Endothelial cell of umbilical vein (primary cell): Measurements from ENCODE around the gene NRXN3. TPM values are rescaled to one million over a fixed set of nuclear protein-coding genes. Genes with fewer than 3 reads are reported as not detected.

Experiments used
- BruUV-seq: library from RNA; stranded (reverse); fragments of 400-500 nt; replicated peaks from 2 replicates; lab custom pipeline; 2021; lab: Mats Ljungman, UMichigan
- CTCF ChIA-PET: fragments of 300-600, 350-600 bp; sonication (Branson Sonifier 250); formaldehyde crosslinking; loops from one replicate; lab custom pipeline; 2021; ENCODE audit warnings: antibody characterized with exemption, inconsistent platforms; lab: Charles Lee
- POLR2A ChIA-PET: fragments of 300-600, 350-600 bp; sonication (Branson Sonifier 250); formaldehyde crosslinking; loops from one replicate; lab custom pipeline; 2021; ENCODE audit warnings: antibody characterized with exemption, inconsistent platforms; lab: Charles Lee
- DNase-seq: peaks from one replicate; pipeline ENCODE4 v3.0.0-alpha.2; 2011; ENCODE audit warnings: low read depth, low spot score
- FAIRE-seq: peaks from 2 replicates; lab custom pipeline; 2011; peaks lifted over from hg19 to GRCh38; lab: Jason Lieb, UNC
- H2AFZ ChIP-seq: 2 replicates; pipeline ENCODE4 v1.6.0; 2012; ENCODE audit warnings: low read depth, low read length, control low read depth, inconsistent platforms
- H3K27ac ChIP-seq: 2 replicates; pipeline ENCODE4 v1.5.1; 2011; ENCODE audit warnings: low read depth, mild to moderate bottlenecking, control low read depth, low read length, moderate library complexity; ENCODE audit not compliant: insufficient read depth
- H3K27me3 ChIP-seq, 2 experiments: 2 replicates each; pipeline versions ENCODE4 v1.6.0 to v1.6.1; 2011; ENCODE audit warnings: low read length in 2 of 2, mixed read lengths in 1 of 2; ENCODE audit not compliant: control insufficient read depth in 2 of 2, insufficient read depth in 2 of 2
- H3K36me3 ChIP-seq, 2 experiments: 2 replicates in 1 of 2; 3 replicates in 1 of 2; pipeline ENCODE4 v1.5.1; 2011; ENCODE audit warnings: low read length in 2 of 2, mild to moderate bottlenecking in 1 of 2, moderate library complexity in 1 of 2; ENCODE audit not compliant: control insufficient read depth in 2 of 2, insufficient read depth in 2 of 2; ENCODE audit errors: extremely low read depth in 1 of 2
- H3K4me1 ChIP-seq: 3 replicates; pipeline ENCODE4 v1.5.1; 2011; ENCODE audit warnings: mild to moderate bottlenecking, low read length; ENCODE audit not compliant: control insufficient read depth, insufficient read depth; ENCODE audit errors: extremely low read depth
- H3K4me2 ChIP-seq: 2 replicates; pipeline ENCODE4 v1.6.1; 2011; ENCODE audit warnings: low read length, control low read depth, mixed read lengths; ENCODE audit not compliant: insufficient read depth
- H3K4me3 ChIP-seq, 3 experiments: fragments of 200-600 bp in 1 of 3; sonication (generic), shearing (Covaris generic) in 1 of 3; replicated peaks in 1 of 3; 2 replicates each; pipeline ENCODE4 v1.5.1; 2011 to 2016; ENCODE audit warnings: control low read depth in 3 of 3, low read length in 3 of 3, mild to moderate bottlenecking in 2 of 3, inconsistent platforms in 1 of 3, low read depth in 1 of 3, moderate library complexity in 1 of 3; ENCODE audit not compliant: insufficient read depth in 1 of 3
- H3K79me2 ChIP-seq: 2 replicates; pipeline ENCODE4 v1.6.0; 2012; ENCODE audit warnings: low read length, inconsistent platforms; ENCODE audit not compliant: control insufficient read depth, insufficient read depth
- H3K9ac ChIP-seq: replicated peaks from 2 replicates; pipeline ENCODE3; 2011; ENCODE audit warnings: low read length, control low read depth; ENCODE audit not compliant: insufficient read depth; ENCODE audit errors: extremely low read depth
- H3K9me1 ChIP-seq: replicated peaks from 3 replicates; pipeline ENCODE4 v1.6.0; 2011; ENCODE audit warnings: mild to moderate bottlenecking, low read length; ENCODE audit not compliant: control insufficient read depth, insufficient read depth; ENCODE audit errors: extremely low read depth
- H3K9me3 ChIP-seq: replicated peaks from 2 replicates; pipeline ENCODE4 v1.5.1; 2012; ENCODE audit warnings: low read length, inconsistent platforms; ENCODE audit not compliant: control insufficient read depth, insufficient read depth
- H4K20me1 ChIP-seq: replicated peaks from 2 replicates; pipeline ENCODE3; 2011; ENCODE audit warnings: mild to moderate bottlenecking, low read length; ENCODE audit not compliant: control insufficient read depth, insufficient read depth; ENCODE audit errors: extremely low read depth
- EZH2 ChIP-seq: IDR thresholded peaks from 2 replicates; pipeline ENCODE4 v1.6.1; 2012; ENCODE audit warnings: borderline replicate concordance, low read depth, mild to moderate bottlenecking, moderate library complexity, low read length, inconsistent platforms; ENCODE audit not compliant: severe bottlenecking
- FOS ChIP-seq: IDR thresholded peaks from 2 replicates; pipeline ENCODE4 v1.6.1; 2011; ENCODE audit warnings: mild to moderate bottlenecking, low read length, moderate library complexity, borderline replicate concordance; ENCODE audit not compliant: insufficient read depth
- GATA2 ChIP-seq: IDR thresholded peaks from 2 replicates; pipeline ENCODE4 v1.7.0; 2011; ENCODE audit warnings: low read depth, mild to moderate bottlenecking, moderate library complexity, mixed read lengths, low read length; ENCODE audit not compliant: insufficient read length, insufficient read depth
- JUN ChIP-seq: IDR thresholded peaks from 2 replicates; pipeline ENCODE4 v1.6.1; 2011; ENCODE audit warnings: borderline replicate concordance, low read depth; ENCODE audit not compliant: insufficient read length, insufficient read depth
- MYC ChIP-seq: IDR thresholded peaks from one replicate; pipeline ENCODE4 v1.6.1; 2011; ENCODE audit warnings: mild to moderate bottlenecking, low read depth, low read length
- POLR2A ChIP-seq: IDR thresholded peaks from 2 replicates; pipeline ENCODE4 v1.6.1; 2012; ENCODE audit warnings: low read depth, mild to moderate bottlenecking, control low read depth, low read length
- POLR2AphosphoS5 ChIP-seq: IDR thresholded peaks from 2 replicates; pipeline ENCODE4 v1.6.1; 2012; ENCODE audit warnings: low read depth, mild to moderate bottlenecking, control low read depth, low read length, moderate library complexity; ENCODE audit not compliant: insufficient read depth
- dilution Hi-C: fragments of 300-500 bp; cut with MboI; formaldehyde crosslinking; loops from one replicate; pipeline ENCODE4 v1.15.0; 2019; ENCODE audit warnings: low sequenced_read_pairs; ENCODE audit not compliant: extremely low pct_ligation_motif_present
- intact Hi-C: fragments of 100-400 bp; cut with micrococcal nuclease; formaldehyde crosslinking; loops from one replicate; pipeline ENCODE4 v1.10.0; 2022
- polyA plus RNA-seq, 4 experiments: library from polyadenylated mRNA; depleted of rRNA in 3 of 4; stranded (reverse) in 3 of 4; unstranded in 1 of 4; fragments of >200 nt; gene quantifications; 2 replicates each; pipeline versions ENCODE4 v1.2.1 to v1.2.3, GENCODE V29; 2011 to 2012; ENCODE audit warnings: missing spikeins in 1 of 4
- total RNA-seq: library from RNA; stranded (reverse); gene quantifications from 2 replicates; pipeline ENCODE4 v1.2.3, GENCODE V29; 2021
- TF ChIP-seq, protein P1 (sequence below): IDR thresholded peaks from 2 replicates; pipeline ENCODE4 v1.6.1; 2011; ENCODE audit not compliant: insufficient read depth, insufficient read length
- TF ChIP-seq, protein P2 (sequence below), 2 donors: IDR thresholded peaks; 1 replicate in 1 of 2; 2 replicates in 1 of 2; pipeline ENCODE4 v1.5.1; 2011; ENCODE audit warnings: low read length in 2 of 2, mild to moderate bottlenecking in 2 of 2, moderate library complexity in 2 of 2, control low read depth in 1 of 2, inconsistent platforms in 1 of 2, low read depth in 1 of 2; ENCODE audit not compliant: insufficient read depth in 1 of 2; ENCODE audit errors: extremely low read depth in 1 of 2

Gene NRXN3
- total and polyA plus RNA-seq, 2 donors (not counting 3 experiments of a cell fraction or from before 2014, with no cell fraction given): 0.72 to 4.2 TPM

DNA sequence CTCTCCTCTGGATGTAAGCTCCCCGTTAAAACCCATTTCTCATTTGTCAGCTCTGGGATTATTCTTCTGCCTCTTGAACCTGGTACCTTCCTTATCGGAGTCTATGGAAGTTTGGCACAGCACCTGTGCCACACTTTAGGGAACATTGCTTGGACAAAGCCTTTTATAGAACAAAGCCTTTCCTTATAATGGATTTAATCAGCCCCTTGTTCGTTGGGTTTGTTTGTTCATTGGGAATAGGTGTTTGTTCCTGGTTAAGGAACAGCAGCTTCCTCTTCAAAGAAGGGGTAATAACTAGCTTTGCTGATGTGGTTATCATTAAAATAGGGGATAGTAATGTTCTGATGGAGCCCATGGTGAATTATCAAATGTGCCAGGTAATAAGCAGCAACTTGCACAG, 70.4 kb downstream of the NRXN3 start:
- FAIRE-seq: no peak
- intact Hi-C loops: no loop called here
- no peak for TF ChIP-seq EZH2
- TF ChIP-seq, protein P1, sequence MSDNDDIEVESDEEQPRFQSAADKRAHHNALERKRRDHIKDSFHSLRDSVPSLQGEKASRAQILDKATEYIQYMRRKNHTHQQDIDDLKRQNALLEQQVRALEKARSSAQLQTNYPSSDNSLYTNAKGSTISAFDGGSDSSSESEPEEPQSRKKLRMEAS: no peak
- TF ChIP-seq FOS: no peak
- no peak for TF ChIP-seq POLR2A

DNA sequence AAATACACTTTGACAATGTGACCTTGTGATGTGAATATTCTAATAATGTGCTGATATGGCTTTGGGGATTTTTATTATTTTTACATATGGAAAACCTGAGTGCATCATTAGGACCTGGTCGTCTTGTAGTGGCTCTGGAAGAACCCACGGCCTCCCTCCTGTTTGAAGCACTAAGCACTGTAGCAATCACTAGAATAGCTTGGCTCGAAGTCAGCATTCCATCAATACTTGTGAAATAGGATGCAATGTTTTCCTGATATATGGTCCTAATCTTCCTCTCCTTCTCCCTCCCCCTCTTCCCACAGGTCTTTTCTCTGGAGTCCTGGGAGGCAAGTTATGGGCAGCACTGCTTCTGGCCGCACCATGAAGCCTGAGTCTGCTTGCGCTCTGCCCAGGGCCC, 71.9 kb downstream of the NRXN3 start:
- no peak overlapping the region for H3K4me3 ChIP-seq
- H3K27me3 ChIP-seq: no peaks in the 10 kb centered on the region
- no peaks in the 10 kb centered on the region for H3K4me1 ChIP-seq
- DNase-seq: no peak
- intact Hi-C loops: no loop called here
- no peak for FAIRE-seq
- H3K4me2 ChIP-seq: no peak overlapping the region
- TF ChIP-seq, protein P1: no peak
- TF ChIP-seq GATA2 (no peak), POLR2A (no peak), FOS (no peak), MYC (no peak), POLR2AphosphoS5 (no peak), JUN (no peak), EZH2 (no peak)
- TF ChIP-seq, protein P2, sequence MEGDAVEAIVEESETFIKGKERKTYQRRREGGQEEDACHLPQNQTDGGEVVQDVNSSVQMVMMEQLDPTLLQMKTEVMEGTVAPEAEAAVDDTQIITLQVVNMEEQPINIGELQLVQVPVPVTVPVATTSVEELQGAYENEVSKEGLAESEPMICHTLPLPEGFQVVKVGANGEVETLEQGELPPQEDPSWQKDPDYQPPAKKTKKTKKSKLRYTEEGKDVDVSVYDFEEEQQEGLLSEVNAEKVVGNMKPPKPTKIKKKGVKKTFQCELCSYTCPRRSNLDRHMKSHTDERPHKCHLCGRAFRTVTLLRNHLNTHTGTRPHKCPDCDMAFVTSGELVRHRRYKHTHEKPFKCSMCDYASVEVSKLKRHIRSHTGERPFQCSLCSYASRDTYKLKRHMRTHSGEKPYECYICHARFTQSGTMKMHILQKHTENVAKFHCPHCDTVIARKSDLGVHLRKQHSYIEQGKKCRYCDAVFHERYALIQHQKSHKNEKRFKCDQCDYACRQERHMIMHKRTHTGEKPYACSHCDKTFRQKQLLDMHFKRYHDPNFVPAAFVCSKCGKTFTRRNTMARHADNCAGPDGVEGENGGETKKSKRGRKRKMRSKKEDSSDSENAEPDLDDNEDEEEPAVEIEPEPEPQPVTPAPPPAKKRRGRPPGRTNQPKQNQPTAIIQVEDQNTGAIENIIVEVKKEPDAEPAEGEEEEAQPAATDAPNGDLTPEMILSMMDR (IDR thresholded peaks at IDR 0.05; ENCODE audit: extremely low read depth in 1 of 2, insufficient read depth in 1 of 2, low read depth in 1 of 2, low read length in 2 of 2): no peak
- no peaks in the 10 kb centered on the region for H3K36me3 ChIP-seq
- no peak overlapping the region for H3K9ac ChIP-seq
- no TSS peak for BruUV-seq
- dilution Hi-C loops: no loop called here
- H3K27ac ChIP-seq: no peak overlapping the region
- ChIA-PET POLR2A (no interaction called here), CTCF (no interaction called here)
- no peaks in the 10 kb centered on the region for H3K9me3 ChIP-seq
- H4K20me1 ChIP-seq: no peaks in the 10 kb centered on the region
- no peak overlapping the region for H2AFZ ChIP-seq
- no peaks in the 10 kb centered on the region for H3K79me2 ChIP-seq
- no peaks in the 10 kb centered on the region for H3K9me1 ChIP-seq

More for the DNA sequence above, 70.4 kb downstream of the NRXN3 start:
- no peak overlapping the region for H3K27ac ChIP-seq
- no TSS peak for BruUV-seq
- H3K9me1 ChIP-seq: no peaks in the 10 kb centered on the region
- H3K36me3 ChIP-seq: no peaks in the 10 kb centered on the region
- ChIA-PET POLR2A (no interaction called here), CTCF (no interaction called here)
- no peak for DNase-seq
- H3K9me3 ChIP-seq: no peaks in the 10 kb centered on the region
- no peaks in the 10 kb centered on the region for H3K4me1 ChIP-seq
- H3K79me2 ChIP-seq: no peaks in the 10 kb centered on the region
- no peak overlapping the region for H2AFZ ChIP-seq
- no peaks in the 10 kb centered on the region for H4K20me1 ChIP-seq
- H3K27me3 ChIP-seq: no peaks in the 10 kb centered on the region
- dilution Hi-C loops: no loop called here
- no peak overlapping the region for H3K4me2 ChIP-seq
- H3K9ac ChIP-seq: no peak overlapping the region
- H3K4me3 ChIP-seq: no peak overlapping the region
